Stimulated activated memory B cell treated with anti-CD40 and anti-IgM and Interleukin-4, amounts not matched to agents 10 μg/mL and 1 μg/mL and 100 μg/mL, for 72 hours (primary cell): ENCODE results near the gene CAMKMT.

Experiments used
- ATAC-seq: fragments of 150-1000 bp; cut with Tn5 transposase; 2 replicates; pipeline ENCODE4 v1.10.0; 2021
- H3K27ac Mint-ChIP-seq: one replicate; pipeline ENCODE4 v1.8.0; 2022; ENCODE audit warnings: mild to moderate bottlenecking, mixed read lengths
- H3K27me3 Mint-ChIP-seq: one replicate; pipeline ENCODE4 v1.8.0; 2022; ENCODE audit warnings: mixed read lengths
- H3K36me3 Mint-ChIP-seq: one replicate; pipeline ENCODE4 v1.8.0; 2022; ENCODE audit warnings: mixed read lengths
- H3K4me1 Mint-ChIP-seq: one replicate; pipeline ENCODE4 v1.8.0; 2022; ENCODE audit warnings: mixed read lengths
- H3K4me3 Mint-ChIP-seq: one replicate; pipeline ENCODE4 v1.8.0; 2022; ENCODE audit warnings: mild to moderate bottlenecking, moderate library complexity, mixed read lengths
- H3K9me3 Mint-ChIP-seq: one replicate; pipeline ENCODE4 v1.8.0; 2022; ENCODE audit warnings: mixed read lengths

CAMKMT gene

GRCh38 chr2:44723921-44724320 lies 362.2 kb downstream of the CAMKMT start:
- H3K27me3 Mint-ChIP-seq = peaks cover 8% of the 10 kb centered on the region
- no peak overlapping the region for H3K4me3 Mint-ChIP-seq
- no peaks in the 10 kb centered on the region for H3K9me3 Mint-ChIP-seq
- H3K36me3 Mint-ChIP-seq = peaks cover 14% of the 10 kb centered on the region
- H3K4me1 Mint-ChIP-seq = peaks cover 19% of the 10 kb centered on the region
- H3K27ac Mint-ChIP-seq = no peak overlapping the region
- no peak for ATAC-seq

GRCh38 chr2:44730593-44730992 lies 368.8 kb downstream of the CAMKMT start:
- Mint-ChIP-seq H3K27ac (no peak overlapping the region), H3K27me3 (peaks cover 8% of the 10 kb centered on the region), H3K4me3 (no peak overlapping the region), H3K36me3 (peaks cover 18% of the 10 kb centered on the region), H3K9me3 (peaks cover 3% of the 10 kb centered on the region), H3K4me1 (peaks cover 9% of the 10 kb centered on the region)
- ATAC-seq = no peak

GRCh38 chr2:44731505-44731904 lies 369.8 kb downstream of the CAMKMT start:
- H3K27me3 Mint-ChIP-seq = peaks cover 8% of the 10 kb centered on the region
- no peak overlapping the region for H3K4me3 Mint-ChIP-seq
- peaks cover 9% of the 10 kb centered on the region for H3K4me1 Mint-ChIP-seq
- H3K36me3 Mint-ChIP-seq = peaks cover 23% of the 10 kb centered on the region
- H3K27ac Mint-ChIP-seq = no peak overlapping the region
- H3K9me3 Mint-ChIP-seq = peaks cover 7% of the 10 kb centered on the region
- ATAC-seq = peak; percentile 74

GRCh38 chr2:44736270-44736942 lies 374.7 kb downstream of the CAMKMT start:
- no peak for ATAC-seq

GRCh38 chr2:44740678-44741077 lies 378.9 kb downstream of the CAMKMT start:
- peaks cover 10% of the 10 kb centered on the region for H3K9me3 Mint-ChIP-seq
- H3K4me3 Mint-ChIP-seq = no peak overlapping the region
- no peak overlapping the region for H3K27ac Mint-ChIP-seq
- peaks cover 20% of the 10 kb centered on the region for H3K36me3 Mint-ChIP-seq
- H3K27me3 Mint-ChIP-seq = no peaks in the 10 kb centered on the region
- no peaks in the 10 kb centered on the region for H3K4me1 Mint-ChIP-seq
- no peak for ATAC-seq

More at GRCh38 chr2:44736270-44736942, 374.7 kb downstream of the CAMKMT start:
- H3K27me3 Mint-ChIP-seq = no peaks in the 10 kb centered on the region
- peaks cover 4% of the 10 kb centered on the region for H3K4me1 Mint-ChIP-seq
- no peak overlapping the region for H3K27ac Mint-ChIP-seq
- no peak overlapping the region for H3K4me3 Mint-ChIP-seq
- H3K36me3 Mint-ChIP-seq = peaks cover 20% of the 10 kb centered on the region
- peaks cover 10% of the 10 kb centered on the region for H3K9me3 Mint-ChIP-seq

- Mint-ChIP-seq H3K36me3 (peaks cover 14% of the 10 kb centered on the region), H3K4me3 (no peak overlapping the region), H3K27ac (no peak overlapping the region), H3K27me3 (no peaks in the 10 kb centered on the region), H3K9me3 (peaks cover 6% of the 10 kb centered on the region), H3K4me1 (no peaks in the 10 kb centered on the region)
- no peak for ATAC-seq
Measured at GRCh38 chr2:44741507-44741906, 379.8 kb downstream of the CAMKMT start.

GRCh38 chr2:44742057-44742456 lies 380.3 kb downstream of the CAMKMT start:
- Mint-ChIP-seq H3K9me3 (peaks cover 3% of the 10 kb centered on the region), H3K27me3 (no peaks in the 10 kb centered on the region), H3K4me1 (no peaks in the 10 kb centered on the region), H3K27ac (no peak overlapping the region), H3K4me3 (no peak overlapping the region), H3K36me3 (peaks cover 9% of the 10 kb centered on the region)
- no peak for ATAC-seq

- H3K4me1 Mint-ChIP-seq = no peaks in the 10 kb centered on the region
- no peaks in the 10 kb centered on the region for H3K9me3 Mint-ChIP-seq
- H3K27me3 Mint-ChIP-seq = no peaks in the 10 kb centered on the region
- ATAC-seq = no peak
- peaks cover 13% of the 10 kb centered on the region for H3K36me3 Mint-ChIP-seq
- no peak overlapping the region for H3K4me3 Mint-ChIP-seq
- no peak overlapping the region for H3K27ac Mint-ChIP-seq
Measured at GRCh38 chr2:44743473-44743872, 381.7 kb downstream of the CAMKMT start.

GRCh38 chr2:44744961-44745892 lies 383.5 kb downstream of the CAMKMT start:
- no peak for ATAC-seq
- Mint-ChIP-seq H3K9me3 (no peaks in the 10 kb centered on the region), H3K36me3 (peaks cover 30% of the 10 kb centered on the region), H3K27ac (no peak overlapping the region), H3K27me3 (no peaks in the 10 kb centered on the region), H3K4me3 (no peak overlapping the region), H3K4me1 (no peaks in the 10 kb centered on the region)

GRCh38 chr2:44745922-44746766 lies 384.4 kb downstream of the CAMKMT start:
- Mint-ChIP-seq H3K9me3 (no peaks in the 10 kb centered on the region), H3K27ac (no peak overlapping the region), H3K27me3 (no peaks in the 10 kb centered on the region), H3K4me3 (no peak overlapping the region), H3K4me1 (no peaks in the 10 kb centered on the region), H3K36me3 (peaks cover 37% of the 10 kb centered on the region)
- no peak for ATAC-seq

- Mint-ChIP-seq H3K4me1 (no peaks in the 10 kb centered on the region), H3K4me3 (no peak overlapping the region), H3K27ac (no peak overlapping the region), H3K36me3 (peaks cover 45% of the 10 kb centered on the region), H3K9me3 (no peaks in the 10 kb centered on the region), H3K27me3 (no peaks in the 10 kb centered on the region)
- ATAC-seq = no peak
Measured at GRCh38 chr2:44746856-44747615, 385.3 kb downstream of the CAMKMT start.

GRCh38 chr2:44747794-44748193 lies 386.0 kb downstream of the CAMKMT start:
- no peaks in the 10 kb centered on the region for H3K9me3 Mint-ChIP-seq
- ATAC-seq = no peak
- no peak overlapping the region for H3K27ac Mint-ChIP-seq
- peaks cover 45% of the 10 kb centered on the region for H3K36me3 Mint-ChIP-seq
- H3K4me1 Mint-ChIP-seq = no peaks in the 10 kb centered on the region
- no peak overlapping the region for H3K4me3 Mint-ChIP-seq
- no peaks in the 10 kb centered on the region for H3K27me3 Mint-ChIP-seq

- ATAC-seq = no peak
- Mint-ChIP-seq H3K9me3 (no peaks in the 10 kb centered on the region), H3K4me1 (no peaks in the 10 kb centered on the region), H3K4me3 (no peak overlapping the region), H3K36me3 (peaks cover 45% of the 10 kb centered on the region), H3K27ac (no peak overlapping the region), H3K27me3 (no peaks in the 10 kb centered on the region)
Measured at GRCh38 chr2:44751754-44752479, 390.2 kb downstream of the CAMKMT start.

GRCh38 chr2:44752761-44753160 lies 391.0 kb downstream of the CAMKMT start:
- no peaks in the 10 kb centered on the region for H3K9me3 Mint-ChIP-seq
- H3K36me3 Mint-ChIP-seq = peaks cover 39% of the 10 kb centered on the region
- no peaks in the 10 kb centered on the region for H3K27me3 Mint-ChIP-seq
- no peak for ATAC-seq
- H3K4me3 Mint-ChIP-seq = no peak overlapping the region
- H3K4me1 Mint-ChIP-seq = no peaks in the 10 kb centered on the region
- no peak overlapping the region for H3K27ac Mint-ChIP-seq
